ENCODE results near the gene SLC25A25. TPM values are rescaled to one million over a fixed set of nuclear protein-coding genes. Genes with fewer than 3 reads are reported as not detected.
A peak's percentile ranks its signal among the peaks of the same experiment; 100 is the strongest.
"Not testable (repeated sequence)": the region's sequence is repeated elsewhere in the genome, so short reads cannot be mapped to it uniquely, and the experiment has no call there.

SLC25A25 gene
- total RNA-seq, 1 donor from 2014 or later: 33.0 TPM

- peak overlapping the region; percentile 32 for H3K4me3 Mint-ChIP-seq (ENCODE audit: unreplicated experiment)
- H3K36me3 Mint-ChIP-seq (ENCODE audit: unreplicated experiment): no peaks in the 10 kb centered on the region
- peaks cover 4% of the 10 kb centered on the region for H3K9me3 Mint-ChIP-seq (ENCODE audit: unreplicated experiment)
- H3K4me1 Mint-ChIP-seq (ENCODE audit: low read depth, unreplicated experiment): peaks cover 21% of the 10 kb centered on the region
- peak overlapping the region; percentile 71 for H3K27ac Mint-ChIP-seq (ENCODE audit: unreplicated experiment)
- no peak for DNase-seq
- no peak for TF ChIP-seq CTCF (IDR thresholded peaks at IDR 0.05; ENCODE audit: partially characterized antibody, unreplicated experiment)
- H3K27me3 Mint-ChIP-seq (ENCODE audit: unreplicated experiment): peaks cover 8% of the 10 kb centered on the region
Observed at GRCh38 chr9:128108269-128109049, 40.4 kb downstream of the SLC25A25 start.

- Mint-ChIP-seq H3K4me3 (ENCODE audit: unreplicated experiment) (peak overlapping the region; percentile 32), H3K4me1 (ENCODE audit: low read depth, unreplicated experiment) (peaks cover 21% of the 10 kb centered on the region), H3K9me3 (ENCODE audit: unreplicated experiment) (peaks cover 4% of the 10 kb centered on the region), H3K27me3 (ENCODE audit: unreplicated experiment) (peaks cover 5% of the 10 kb centered on the region), H3K27ac (ENCODE audit: unreplicated experiment) (peak overlapping the region; percentile 70), H3K36me3 (ENCODE audit: unreplicated experiment) (no peaks in the 10 kb centered on the region)
- no peak for TF ChIP-seq CTCF (IDR thresholded peaks at IDR 0.05; ENCODE audit: partially characterized antibody, unreplicated experiment)
- DNase-seq: no peak
Observed at GRCh38 chr9:128109050-128109709, 41.1 kb downstream of the SLC25A25 start.

- not testable (repeated sequence) for DNase-seq; H3K9me3 Mint-ChIP-seq (ENCODE audit: unreplicated experiment); H3K27me3 Mint-ChIP-seq (ENCODE audit: unreplicated experiment); H3K36me3 Mint-ChIP-seq (ENCODE audit: unreplicated experiment); H3K4me3 Mint-ChIP-seq (ENCODE audit: unreplicated experiment); H3K27ac Mint-ChIP-seq (ENCODE audit: unreplicated experiment)
- peaks cover 19% of the 10 kb centered on the region for H3K4me1 Mint-ChIP-seq (ENCODE audit: low read depth, unreplicated experiment)
Observed at GRCh38 chr9:128111726-128112125, 43.7 kb downstream of the SLC25A25 start.

- DNase-seq: no peak
- TF ChIP-seq CTCF (IDR thresholded peaks at IDR 0.05; ENCODE audit: partially characterized antibody, unreplicated experiment): no peak
- H3K9me3 Mint-ChIP-seq (ENCODE audit: unreplicated experiment): peaks cover 3% of the 10 kb centered on the region
- peaks cover 3% of the 10 kb centered on the region for H3K27me3 Mint-ChIP-seq (ENCODE audit: unreplicated experiment)
- no peaks in the 10 kb centered on the region for H3K36me3 Mint-ChIP-seq (ENCODE audit: unreplicated experiment)
- H3K4me3 Mint-ChIP-seq (ENCODE audit: unreplicated experiment): no peak overlapping the region
- H3K27ac Mint-ChIP-seq (ENCODE audit: unreplicated experiment): no peak overlapping the region
- peaks cover 17% of the 10 kb centered on the region for H3K4me1 Mint-ChIP-seq (ENCODE audit: low read depth, unreplicated experiment)
Observed at GRCh38 chr9:128113526-128114325, 45.7 kb downstream of the SLC25A25 start.

GRCh38 chr9:128114326-128115186, 46.5 kb downstream of the SLC25A25 start:
- Mint-ChIP-seq H3K4me3 (ENCODE audit: unreplicated experiment) (no peak overlapping the region), H3K4me1 (ENCODE audit: low read depth, unreplicated experiment) (peaks cover 12% of the 10 kb centered on the region), H3K27me3 (ENCODE audit: unreplicated experiment) (peaks cover 3% of the 10 kb centered on the region), H3K36me3 (ENCODE audit: unreplicated experiment) (no peaks in the 10 kb centered on the region), H3K27ac (ENCODE audit: unreplicated experiment) (no peak overlapping the region), H3K9me3 (ENCODE audit: unreplicated experiment) (peaks cover 3% of the 10 kb centered on the region)
- TF ChIP-seq CTCF (IDR thresholded peaks at IDR 0.05; ENCODE audit: partially characterized antibody, unreplicated experiment): no peak
- DNase-seq: peak; percentile 8

All from glutamatergic neuron (in vitro differentiated cells).